Activated CD8-positive, alpha-beta memory T cell treated with anti-CD3 and anti-CD28 coated beads, Interleukin-2, amount 50 U/mL, for 48 hours (primary cell): Measurements from ENCODE around the gene FBN3.
A peak's percentile ranks its signal among the peaks of the same experiment; 100 is the strongest.

Source experiments
- DNase-seq: peaks from one replicate; pipeline ENCODE4 v3.0.0-alpha.2; 2020

FBN3 gene

DNA sequence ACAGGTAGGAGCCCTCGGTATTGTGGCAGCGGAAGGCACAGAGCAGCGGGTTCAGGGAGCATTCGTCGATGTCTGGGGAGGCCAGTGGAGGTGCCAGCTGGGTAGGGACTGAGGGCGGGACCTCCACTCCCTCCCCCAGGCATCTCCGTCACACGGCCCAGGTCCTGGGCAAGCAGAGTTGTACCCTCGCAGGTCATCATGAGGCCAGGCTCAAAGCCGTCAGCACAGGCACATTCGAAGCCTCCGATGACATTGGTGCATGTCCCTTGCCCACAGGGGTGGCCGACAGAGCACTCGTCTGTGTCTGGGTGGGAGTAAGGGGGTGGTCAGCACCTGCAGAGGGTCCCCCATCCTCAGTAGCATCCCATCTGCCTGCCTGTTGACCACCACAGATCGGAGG lies 61.5 kb downstream of the FBN3 start:
- DNase-seq, result no peak

GRCh38 chr19:8086849-8087248 lies 62.5 kb downstream of the FBN3 start:
- DNase-seq, result no peak

DNA sequence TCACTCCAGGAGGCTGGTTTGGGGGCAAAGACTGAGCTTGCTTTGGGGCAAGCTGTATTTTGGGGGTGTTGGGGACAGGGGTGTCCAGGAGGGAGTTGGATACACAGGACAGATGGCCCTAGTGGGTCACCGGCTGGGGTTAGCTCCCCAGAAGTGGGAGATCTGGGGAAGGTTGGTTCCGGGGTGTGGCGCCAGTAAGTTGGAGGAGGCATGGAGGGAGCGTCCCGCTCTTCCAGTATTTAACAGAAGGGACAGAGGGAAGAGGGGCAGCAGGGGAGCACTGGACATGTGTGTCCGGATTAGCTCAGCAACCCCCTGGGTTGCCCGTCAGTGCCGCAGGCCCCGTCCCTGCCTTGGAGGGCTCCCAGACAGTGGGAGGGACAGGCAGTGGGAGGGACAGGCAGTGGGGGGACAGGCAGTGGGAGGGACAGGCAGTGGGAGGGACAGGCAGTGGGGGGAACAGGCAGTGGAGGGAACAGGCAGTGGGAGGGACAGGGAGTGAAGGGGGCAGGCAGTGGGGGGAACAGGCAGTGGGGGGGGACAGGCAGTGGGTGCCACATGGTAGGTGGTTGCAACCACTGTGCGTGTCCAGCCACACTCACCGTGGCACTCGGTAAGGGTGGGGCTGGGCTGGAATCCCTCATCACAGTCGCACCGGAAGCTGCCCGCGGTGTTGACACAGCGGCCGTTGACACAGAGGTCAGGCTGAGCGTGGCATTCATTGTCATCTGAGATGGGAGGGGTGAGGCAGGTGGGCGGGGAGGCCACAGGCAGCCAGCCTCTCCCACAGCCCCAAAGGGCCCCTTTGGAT lies 63.6 kb downstream of the FBN3 start:
- no peak for DNase-seq

GRCh38 chr19:8084152-8084551 lies 65.2 kb downstream of the FBN3 start:
- DNase-seq, result no peak

DNA sequence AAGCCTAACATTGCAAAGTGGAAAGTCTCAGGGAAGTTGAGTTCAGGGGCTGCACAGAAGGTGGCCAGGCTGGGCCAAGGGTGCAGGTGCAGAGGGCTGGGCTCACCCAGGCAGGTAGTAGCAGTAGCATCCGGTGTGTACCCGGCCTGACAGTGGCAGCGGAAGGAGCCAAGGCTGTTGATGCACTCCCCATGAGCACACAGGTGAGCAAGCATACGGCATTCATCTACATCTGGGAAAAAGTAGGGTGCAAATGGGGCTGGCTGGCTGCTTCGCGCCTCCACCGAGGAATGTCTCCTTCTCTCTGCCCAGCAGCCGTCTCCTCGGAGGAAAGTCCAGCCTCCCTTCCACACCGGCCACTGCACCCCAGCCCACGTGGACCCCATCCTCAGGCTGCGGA lies 66.3 kb downstream of the FBN3 start:
- no peak for DNase-seq

GRCh38 chr19:8081569-8082550 lies 67.5 kb downstream of the FBN3 start:
- no peak for DNase-seq

GRCh38 chr19:8080832-8081231 lies 68.6 kb downstream of the FBN3 start:
- DNase-seq, result no peak

- DNase-seq, result no peak
Measured at GRCh38 chr19:8079988-8080387, 69.4 kb downstream of the FBN3 start.

GRCh38 chr19:8075158-8076074 lies 74.0 kb downstream of the FBN3 start:
- DNase-seq, result no peak

DNA sequence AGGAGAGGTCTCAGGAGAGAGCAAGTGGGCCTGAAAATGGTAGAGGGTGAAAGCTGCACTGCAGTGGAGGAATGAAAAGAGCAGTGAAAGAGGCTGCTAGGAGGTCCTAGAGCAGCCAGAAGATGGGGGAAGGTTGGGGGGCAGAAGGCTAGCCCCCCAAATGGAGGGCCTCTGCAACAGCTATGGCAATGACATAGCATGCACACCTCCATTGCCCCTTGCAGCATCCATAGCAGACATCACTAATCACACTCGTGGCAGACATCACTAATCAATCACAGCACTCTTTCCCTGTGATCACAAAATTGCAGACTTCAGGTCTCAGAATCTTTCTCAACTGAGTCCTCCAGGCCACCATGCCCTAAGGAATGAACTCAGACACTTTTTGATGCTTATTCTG lies 74.9 kb downstream of the FBN3 start:
- no peak for DNase-seq

GRCh38 chr19:8071912-8072311 lies 77.5 kb downstream of the FBN3 start:
- DNase-seq, result no peak

DNA sequence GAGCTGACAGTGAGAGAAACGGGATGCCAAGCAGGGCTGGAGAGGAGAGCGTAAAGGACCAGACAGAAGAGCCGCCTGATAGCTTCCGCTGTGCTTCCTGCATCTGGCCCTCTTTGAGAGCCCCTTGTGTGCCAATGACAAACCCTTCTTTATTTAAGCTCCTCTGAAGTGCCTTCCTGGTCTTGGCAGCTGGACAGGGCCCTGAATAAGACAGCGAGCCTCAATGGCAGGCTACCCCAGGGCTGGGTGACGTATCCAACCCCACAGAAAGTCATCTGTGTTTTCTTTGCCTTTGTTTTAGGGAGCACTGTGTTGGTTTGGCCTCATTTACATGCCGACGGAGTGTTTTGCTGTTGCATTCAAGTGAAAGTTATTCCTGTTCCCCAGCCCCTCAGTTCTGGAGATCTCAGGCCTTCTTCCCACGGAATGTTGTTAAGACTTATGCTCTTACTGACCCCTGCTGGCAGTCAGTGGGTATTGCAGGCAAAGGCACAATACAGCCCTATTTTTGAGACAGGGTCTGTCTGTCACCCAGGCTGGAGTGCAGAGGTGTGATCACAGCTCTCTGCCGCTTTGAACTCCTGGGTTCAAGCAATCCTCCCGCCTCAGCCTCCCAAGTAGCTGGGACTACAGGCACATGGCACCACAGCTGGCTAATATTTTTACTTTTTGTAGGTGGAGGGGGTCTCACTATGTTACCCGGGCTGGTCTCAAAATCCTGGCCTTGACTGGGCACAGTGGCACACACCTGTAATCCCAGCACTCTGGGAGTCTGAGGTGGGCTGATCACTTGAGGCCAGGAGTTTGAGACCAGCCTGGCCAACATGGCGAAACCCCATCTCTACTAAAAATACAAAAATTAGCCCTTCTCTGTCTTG lies 80.1 kb downstream of the FBN3 start:
- DNase-seq, result no peak

- no peak for DNase-seq
Measured at GRCh38 chr19:8065875-8066261, 83.5 kb downstream of the FBN3 start.

DNA sequence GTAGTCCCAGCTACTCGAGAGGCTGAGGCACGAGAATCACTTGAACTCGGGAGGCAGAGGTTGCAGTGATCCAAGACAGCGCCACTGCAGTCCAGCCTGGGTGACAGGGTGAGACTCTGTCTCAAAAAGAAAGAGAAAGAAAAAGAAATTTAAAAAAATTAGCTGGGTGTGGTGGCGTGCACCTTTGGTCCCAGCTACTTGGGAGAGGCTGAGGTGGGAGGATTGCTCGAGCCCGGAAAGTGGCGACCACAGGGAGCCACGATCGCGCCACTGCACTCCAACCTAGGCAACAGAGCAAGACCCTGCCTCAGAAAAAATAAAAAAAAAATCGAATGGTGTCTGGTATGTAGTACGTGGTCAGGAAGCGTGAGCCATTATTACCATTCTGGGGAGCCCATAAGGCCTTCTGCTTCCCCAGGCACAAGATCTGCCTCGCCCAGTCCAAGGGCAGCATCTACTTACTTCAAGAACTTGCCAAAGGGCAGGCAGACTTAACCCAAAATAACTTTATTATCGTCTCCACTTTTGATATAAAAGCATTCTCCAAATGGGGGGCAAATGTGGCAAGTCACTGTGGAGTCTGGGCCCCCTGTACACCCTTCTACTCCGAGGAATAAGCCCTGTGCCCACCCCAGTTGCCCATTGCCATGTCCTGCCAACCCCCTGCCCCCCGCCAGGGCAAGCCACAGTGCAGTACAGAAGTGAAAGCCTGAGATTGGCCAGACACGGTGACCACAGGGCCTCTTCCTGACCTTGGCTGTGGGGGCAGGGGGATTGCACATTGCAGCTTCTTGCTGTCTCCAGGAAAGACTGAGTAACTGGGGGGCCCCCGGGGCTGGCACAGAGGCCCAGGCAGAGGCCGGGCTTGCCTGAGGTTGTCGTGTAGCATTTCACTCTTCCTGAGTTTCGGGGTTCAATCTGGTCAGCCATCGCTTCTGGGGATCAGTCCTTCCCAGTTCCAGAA lies 84.2 kb downstream of the FBN3 start:
- DNase-seq, result no peak

DNA sequence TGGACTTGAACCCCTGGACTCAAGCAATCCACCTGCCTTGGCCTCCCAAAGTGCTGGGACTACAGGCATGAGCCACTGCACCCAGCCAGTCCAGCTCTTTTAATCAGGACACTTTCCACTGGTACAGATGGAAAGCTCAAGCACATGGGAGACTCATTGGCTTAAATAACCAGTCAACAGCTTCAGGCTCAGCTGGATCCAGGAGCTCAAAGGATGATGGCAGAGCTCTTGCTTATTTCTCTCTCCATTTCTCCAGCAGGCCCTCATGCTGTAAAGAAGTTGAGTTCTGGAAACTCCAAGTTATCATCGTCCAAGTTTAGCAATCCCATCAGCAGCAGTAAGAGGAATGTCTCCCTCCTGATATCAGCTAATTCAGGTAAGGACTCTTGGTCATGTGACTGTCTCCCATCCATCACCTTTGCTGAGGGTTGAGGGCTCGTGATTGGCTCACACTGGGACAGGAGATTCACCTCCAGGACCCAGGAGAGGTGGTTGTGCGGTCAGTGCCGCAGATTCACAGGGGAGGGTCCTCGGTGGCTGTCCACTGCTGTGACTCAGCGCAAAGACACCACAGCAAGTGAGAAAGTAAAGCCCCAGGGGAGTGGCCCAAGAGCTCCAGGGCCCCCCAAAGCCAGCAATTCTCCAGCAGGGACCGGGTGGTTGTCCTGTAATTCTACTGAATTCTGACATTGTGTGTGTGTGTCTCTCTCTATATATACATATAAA lies 91.7 kb downstream of the FBN3 start:
- no peak for DNase-seq

DNA sequence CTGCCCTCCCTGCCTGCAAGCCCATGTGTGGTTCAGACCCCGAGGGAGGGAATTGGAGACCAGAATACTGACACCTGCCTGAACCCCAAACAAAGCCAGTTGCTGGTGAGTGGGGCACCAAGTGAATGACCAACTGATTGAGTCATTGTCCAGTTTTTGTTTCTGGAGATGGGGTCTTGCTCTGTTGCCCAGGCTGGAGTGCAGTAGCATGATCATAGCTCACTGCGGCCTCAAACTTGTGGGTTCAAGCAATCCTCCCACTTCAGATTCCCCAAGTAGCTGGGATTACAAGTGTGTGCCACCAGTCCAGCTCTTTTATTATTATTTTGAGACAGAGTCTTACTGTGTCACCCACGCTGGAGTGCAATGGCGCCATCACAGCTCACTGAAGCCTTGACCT lies 92.9 kb downstream of the FBN3 start:
- no peak for DNase-seq

GRCh38 chr19:8054169-8054568 lies 95.2 kb downstream of the FBN3 start:
- no peak for DNase-seq

GRCh38 chr19:8052464-8052859 lies 96.9 kb downstream of the FBN3 start, which contains the start of gene CCL25:
Gene CCL25 (plus strand): TSS chr19:8052760. CDS start chr19:8053050, 290 bp downstream.
- DNase-seq, result no peak

- peak; percentile 97 for DNase-seq
Measured at GRCh38 chr19:8050274-8051096, 98.9 kb downstream of the FBN3 start.
